ENCODE measurements around the gene TMBIM6.

- TF ChIP-seq POLR2AphosphoS5 (IDR thresholded peaks at IDR 0.05; ENCODE audit: low read depth, low read length) (no peak), TAF1 (IDR thresholded peaks at IDR 0.05; ENCODE audit: borderline replicate concordance, low read depth, low read length) (no peak)
Measured at GRCh38 chr12:49744363-49744885, 3.1 kb downstream of the TMBIM6 start.

Data from GM12892 (cell line).